Progenitor cell of endocrine pancreas (in vitro differentiated cells): ENCODE measurements around the gene MSMO1. TPM values are rescaled to one million over a fixed set of nuclear protein-coding genes. Genes with fewer than 3 reads are reported as not detected.
A peak's percentile ranks its signal among the peaks of the same experiment; 100 is the strongest.
"Not testable (repeated sequence)": the region's sequence is repeated elsewhere in the genome, so short reads cannot be mapped to it uniquely, and the experiment has no call there.

Source experiments
- DNase-seq: peaks from one replicate; pipeline ENCODE4 v3.0.0; 2021; ENCODE audit warnings: low spot score; ENCODE audit not compliant: unreplicated experiment
- H3K27ac Mint-ChIP-seq: 2 replicates; pipeline ENCODE4 v1.8.0; 2021; ENCODE audit warnings: mild to moderate bottlenecking, moderate library complexity, mixed read lengths
- H3K27me3 Mint-ChIP-seq: 2 replicates; pipeline ENCODE4 v1.8.0; 2021; ENCODE audit warnings: mixed read lengths
- H3K36me3 Mint-ChIP-seq: 2 replicates; pipeline ENCODE4 v1.8.0; 2022; ENCODE audit warnings: mixed read lengths; ENCODE audit not compliant: insufficient read depth
- H3K4me1 Mint-ChIP-seq: 2 replicates; pipeline ENCODE4 v1.8.0; 2021; ENCODE audit warnings: low read depth, mixed read lengths
- H3K4me3 Mint-ChIP-seq: 2 replicates; pipeline ENCODE4 v1.8.0; 2021; ENCODE audit warnings: low read depth, mild to moderate bottlenecking, moderate library complexity, mixed read lengths
- H3K9me3 Mint-ChIP-seq: 2 replicates; pipeline ENCODE4 v1.8.0; 2021; ENCODE audit warnings: low read depth, mixed read lengths
- long read RNA-seq: library from polyadenylated mRNA; unstranded; transcript quantifications from one replicate; pipeline ENCODE4 v2.0.0, GENCODE V29; 2020
- total RNA-seq: library from RNA; stranded (reverse); gene quantifications from 2 replicates; pipeline ENCODE4 v1.2.1, GENCODE V29; 2021
- TF ChIP-seq, protein P1 (sequence below): fragments of 200-600 bp; sonication (generic); IDR thresholded peaks from one replicate; pipeline ENCODE4 v1.5.0; 2021; ENCODE audit warnings: antibody characterized with exemption, mild to moderate bottlenecking; ENCODE audit not compliant: unreplicated experiment

MSMO1 gene
- 87.1 and 89.4 TPM in 2 replicates for total RNA-seq
- long read RNA-seq, transcript MSMO1-202 (5 exons, 1,789 nt) = minor isoform, 35 of 503 reads
- long read RNA-seq, transcript MSMO1-201 (6 exons, 2,269 nt) = major isoform, 424 of 503 reads
- long read RNA-seq, partial matches to known transcripts = 14 of 503 reads
- long read RNA-seq, other reads (novel, unspliced or antisense) = 29 of 503 reads

DNA sequence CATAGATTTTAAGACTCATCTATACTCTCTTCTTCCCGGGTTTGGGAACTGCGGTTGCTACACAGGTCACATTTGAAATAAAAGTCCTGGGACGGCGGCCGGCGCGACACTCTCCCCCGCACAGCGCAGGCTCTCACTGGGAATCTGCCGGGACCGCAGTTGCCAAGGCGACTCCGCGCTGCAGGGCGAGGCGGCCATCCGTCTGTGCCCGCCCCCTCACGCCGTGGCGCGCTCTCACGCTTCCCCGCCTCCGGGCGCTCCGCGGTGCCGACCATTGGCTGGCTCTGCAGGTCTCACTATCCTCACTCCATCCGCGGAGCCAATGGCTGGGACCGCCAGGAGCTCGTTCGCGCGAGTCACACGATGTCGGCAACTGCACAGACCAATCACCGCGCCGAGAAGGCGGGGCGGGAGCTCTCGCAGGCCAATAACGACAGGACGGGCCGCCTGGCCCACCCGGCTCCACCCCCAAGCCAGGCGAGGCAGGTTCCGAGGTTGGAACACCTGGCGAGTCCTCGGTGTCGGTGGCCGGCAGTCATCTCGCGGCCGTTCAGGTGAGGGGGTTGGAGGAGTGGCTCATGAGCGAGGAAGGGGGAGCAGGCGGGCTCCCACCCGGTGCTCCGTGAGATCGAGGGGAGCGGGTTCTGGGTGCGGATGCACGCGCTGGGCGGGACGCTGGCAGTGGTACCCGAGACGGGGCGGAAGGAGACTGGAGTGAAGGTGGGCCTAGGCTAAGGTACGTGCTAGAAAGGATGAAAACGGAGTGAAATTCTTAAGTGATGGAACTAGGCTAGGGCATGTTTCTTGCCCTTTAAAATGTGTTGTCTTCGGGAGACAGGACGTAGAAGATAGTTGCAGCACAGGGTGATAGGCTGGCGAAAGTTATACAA lies at the start of gene MSMO1:
Gene MSMO1 (plus strand): TSS at position 459 of the 890 bp plus-strand sequence. CDS start 5,702 bp downstream, outside the sequence.
- peak within 1 kb of the TSS; percentile 91 for H3K27ac Mint-ChIP-seq
- H3K9me3 Mint-ChIP-seq = peaks cover 4% of the 10 kb centered on the region
- H3K4me3 Mint-ChIP-seq = no peak within 1 kb of the TSS
- peaks cover 47% of the 10 kb centered on the region for H3K4me1 Mint-ChIP-seq
- TF ChIP-seq, protein P1, sequence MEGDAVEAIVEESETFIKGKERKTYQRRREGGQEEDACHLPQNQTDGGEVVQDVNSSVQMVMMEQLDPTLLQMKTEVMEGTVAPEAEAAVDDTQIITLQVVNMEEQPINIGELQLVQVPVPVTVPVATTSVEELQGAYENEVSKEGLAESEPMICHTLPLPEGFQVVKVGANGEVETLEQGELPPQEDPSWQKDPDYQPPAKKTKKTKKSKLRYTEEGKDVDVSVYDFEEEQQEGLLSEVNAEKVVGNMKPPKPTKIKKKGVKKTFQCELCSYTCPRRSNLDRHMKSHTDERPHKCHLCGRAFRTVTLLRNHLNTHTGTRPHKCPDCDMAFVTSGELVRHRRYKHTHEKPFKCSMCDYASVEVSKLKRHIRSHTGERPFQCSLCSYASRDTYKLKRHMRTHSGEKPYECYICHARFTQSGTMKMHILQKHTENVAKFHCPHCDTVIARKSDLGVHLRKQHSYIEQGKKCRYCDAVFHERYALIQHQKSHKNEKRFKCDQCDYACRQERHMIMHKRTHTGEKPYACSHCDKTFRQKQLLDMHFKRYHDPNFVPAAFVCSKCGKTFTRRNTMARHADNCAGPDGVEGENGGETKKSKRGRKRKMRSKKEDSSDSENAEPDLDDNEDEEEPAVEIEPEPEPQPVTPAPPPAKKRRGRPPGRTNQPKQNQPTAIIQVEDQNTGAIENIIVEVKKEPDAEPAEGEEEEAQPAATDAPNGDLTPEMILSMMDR = no peak
- peaks cover 15% of the 10 kb centered on the region for H3K36me3 Mint-ChIP-seq
- DNase-seq = peak; percentile 97
- H3K27me3 Mint-ChIP-seq = no peaks in the 10 kb centered on the region

DNA sequence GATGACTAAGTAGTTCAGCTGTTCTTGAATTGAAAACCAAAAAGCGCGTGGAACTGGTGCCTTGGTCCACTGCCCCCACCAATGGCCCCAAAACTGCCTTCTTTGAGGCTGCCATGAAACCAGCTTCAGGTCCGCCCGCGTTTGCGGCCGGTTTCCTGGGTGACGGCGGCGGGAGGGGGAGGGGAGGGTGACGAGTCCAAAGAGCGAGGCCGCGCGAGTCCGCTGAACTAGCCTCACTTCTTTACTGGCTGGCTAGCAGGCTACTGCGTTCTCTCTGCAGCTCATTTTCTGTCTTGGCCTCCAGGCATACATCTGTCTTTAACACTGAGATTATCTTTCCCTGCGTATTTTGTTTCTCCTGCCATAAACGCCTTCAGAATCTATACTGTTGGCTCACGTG lies 47.9 kb upstream of the MSMO1 start:
- H3K9me3 Mint-ChIP-seq, DNase-seq, H3K4me1 Mint-ChIP-seq, H3K27ac Mint-ChIP-seq, H3K4me3 Mint-ChIP-seq, H3K27me3 Mint-ChIP-seq: not testable (repeated sequence)
- peaks cover 28% of the 10 kb centered on the region for H3K36me3 Mint-ChIP-seq

GRCh38 chr4:165284697-165285096 lies 42.8 kb upstream of the MSMO1 start:
- peaks cover 26% of the 10 kb centered on the region for H3K36me3 Mint-ChIP-seq
- H3K4me3 Mint-ChIP-seq, H3K27ac Mint-ChIP-seq, H3K27me3 Mint-ChIP-seq, DNase-seq, H3K4me1 Mint-ChIP-seq: not testable (repeated sequence)
- H3K9me3 Mint-ChIP-seq = peaks cover 11% of the 10 kb centered on the region

DNA sequence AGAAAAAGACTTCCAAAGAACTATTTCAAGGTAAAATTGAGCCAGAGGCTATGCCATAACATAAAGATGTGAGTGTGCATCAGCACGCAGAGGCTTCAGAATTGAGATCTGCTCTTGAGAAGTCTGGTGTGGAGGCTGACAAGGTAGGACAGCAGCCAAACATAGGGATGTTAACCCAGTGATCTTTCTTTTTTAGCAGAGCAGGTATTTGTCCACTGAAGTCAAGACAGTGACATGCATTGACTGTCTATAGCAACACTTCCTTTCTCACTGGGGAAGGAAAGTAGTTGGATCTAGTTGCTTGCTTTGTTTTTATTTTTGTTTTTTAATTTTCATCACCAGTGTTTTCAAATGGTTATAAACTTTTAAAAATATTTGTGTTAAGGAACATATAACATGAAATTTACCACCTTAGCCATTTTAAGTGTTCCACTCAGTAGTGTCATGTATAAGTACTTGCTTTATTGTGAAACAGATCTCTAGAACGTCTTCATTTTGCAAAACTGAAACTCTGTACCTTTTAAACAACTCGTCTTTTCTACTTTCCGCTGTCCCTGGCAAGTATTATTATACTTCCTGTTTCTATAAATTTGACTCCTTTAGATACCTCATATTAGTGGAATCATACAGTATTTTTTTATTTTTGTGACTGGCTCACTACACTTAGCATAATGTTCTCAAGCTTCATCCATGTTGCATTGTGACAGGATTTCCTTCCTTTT lies 40.7 kb upstream of the MSMO1 start:
- DNase-seq, H3K4me1 Mint-ChIP-seq, H3K27me3 Mint-ChIP-seq, H3K4me3 Mint-ChIP-seq, H3K27ac Mint-ChIP-seq: not testable (repeated sequence)
- Mint-ChIP-seq H3K9me3 (peaks cover 11% of the 10 kb centered on the region), H3K36me3 (peaks cover 25% of the 10 kb centered on the region)

GRCh38 chr4:165288226-165288625 lies 39.2 kb upstream of the MSMO1 start:
- H3K27ac Mint-ChIP-seq = no peak overlapping the region
- no peak overlapping the region for H3K4me3 Mint-ChIP-seq
- H3K9me3 Mint-ChIP-seq = peaks cover 8% of the 10 kb centered on the region
- no peak for DNase-seq
- TF ChIP-seq, protein P1 = no peak
- H3K36me3 Mint-ChIP-seq = peaks cover 15% of the 10 kb centered on the region
- peaks cover 9% of the 10 kb centered on the region for H3K4me1 Mint-ChIP-seq
- H3K27me3 Mint-ChIP-seq = no peaks in the 10 kb centered on the region

GRCh38 chr4:165288639-165289422 lies 38.6 kb upstream of the MSMO1 start:
- H3K36me3 Mint-ChIP-seq = peaks cover 14% of the 10 kb centered on the region

More at GRCh38 chr4:165288639-165289422, 38.6 kb upstream of the MSMO1 start:
- DNase-seq = no peak
- Mint-ChIP-seq H3K27ac (no peak overlapping the region), H3K4me3 (no peak overlapping the region), H3K4me1 (peaks cover 9% of the 10 kb centered on the region), H3K27me3 (no peaks in the 10 kb centered on the region), H3K9me3 (peaks cover 7% of the 10 kb centered on the region)
- TF ChIP-seq, protein P1 = no peak
